SU-DHL-6 (cell line): ENCODE results near the gene SLC23A2.

ENCODE experiments used
- H2AFZ ChIP-seq: fragments of 200-600 bp; sonication (generic); 2 replicates; pipeline ENCODE4 v1.6.1; 2014; ENCODE audit warnings: low read depth, mild to moderate bottlenecking, moderate library complexity, mixed read lengths, antibody characterized with exemption, low read length; ENCODE audit not compliant: severe bottlenecking
- H3F3A ChIP-seq: fragments of 200-600 bp; shearing (Covaris generic); 2 replicates; pipeline ENCODE4 v1.6.0; 2016; ENCODE audit warnings: antibody characterized with exemption, mild to moderate bottlenecking; ENCODE audit not compliant: insufficient read depth
- H3K27ac ChIP-seq: fragments of 200-600 bp; sonication (generic); 2 replicates; pipeline ENCODE4 v1.5.1; 2016; ENCODE audit warnings: low read depth, mild to moderate bottlenecking, low read length, moderate library complexity, mixed read lengths
- H3K27me3 ChIP-seq: fragments of 200-600 bp; sonication (generic), shearing (Covaris generic); 2 replicates; pipeline ENCODE4 v1.6.0; 2014; ENCODE audit warnings: mild to moderate bottlenecking, low read length
- H3K36me3 ChIP-seq: fragments of 200-600 bp; sonication (generic); 2 replicates; pipeline ENCODE4 v1.6.1; 2014; ENCODE audit warnings: mild to moderate bottlenecking, low read length, mixed read lengths
- H3K4me2 ChIP-seq: fragments of 300-600, 200-600 bp; shearing (Covaris generic), sonication (generic); 2 replicates; pipeline ENCODE4 v1.6.0; 2014; ENCODE audit warnings: low read length, low read depth, mild to moderate bottlenecking; ENCODE audit not compliant: poor library complexity, severe bottlenecking
- H3K4me3 ChIP-seq: fragments of 200-600 bp; sonication (generic); 2 replicates; pipeline ENCODE4 v1.5.1; 2014; ENCODE audit warnings: antibody characterized with exemption, low read length, mild to moderate bottlenecking, mixed read lengths; ENCODE audit not compliant: insufficient read depth, poor library complexity, severe bottlenecking
- H3K79me2 ChIP-seq: fragments of 200-600 bp; sonication (generic); 2 replicates; pipeline ENCODE4 v1.6.1; 2014; ENCODE audit warnings: mild to moderate bottlenecking, low read length, moderate library complexity; ENCODE audit not compliant: insufficient read depth
- H3K9ac ChIP-seq: fragments of 200-600 bp; sonication (generic); 2 replicates; pipeline ENCODE4 v1.7.0; 2014; ENCODE audit warnings: mild to moderate bottlenecking, low read length
- H3K9me2 ChIP-seq: fragments of 200-600 bp; sonication (generic); replicated peaks from 2 replicates; pipeline ENCODE4 v1.6.1; 2014; ENCODE audit warnings: low read length; ENCODE audit not compliant: insufficient read depth
- H3K9me3 ChIP-seq: fragments of 200-600 bp; sonication (generic); 2 replicates; pipeline ENCODE4 v1.6.1; 2014; ENCODE audit warnings: low read length, mixed read lengths; ENCODE audit not compliant: insufficient read depth
- H4K20me1 ChIP-seq: fragments of 200-600 bp; sonication (generic); 2 replicates; pipeline ENCODE4 v1.6.1; 2014; ENCODE audit warnings: low read depth, mild to moderate bottlenecking, antibody characterized with exemption, low read length, moderate library complexity, mixed read lengths
- EZH2phosphoT487 ChIP-seq: fragments of 200-600 bp; sonication (generic), shearing (Covaris generic); conservative IDR thresholded peaks from 2 replicates; pipeline ENCODE4 v1.6.1; 2018; ENCODE audit warnings: mild to moderate bottlenecking, antibody characterized with exemption, low read length, moderate library complexity, mixed read lengths
- TF ChIP-seq, protein P1 (sequence below): fragments of 200-600 bp; sonication (generic); IDR thresholded peaks from one replicate; pipeline ENCODE4 v1.5.1; 2017; ENCODE audit warnings: antibody characterized with exemption, mild to moderate bottlenecking, low read length, moderate library complexity; ENCODE audit not compliant: insufficient read depth, poor library complexity, severe bottlenecking

The SLC23A2 gene

DNA sequence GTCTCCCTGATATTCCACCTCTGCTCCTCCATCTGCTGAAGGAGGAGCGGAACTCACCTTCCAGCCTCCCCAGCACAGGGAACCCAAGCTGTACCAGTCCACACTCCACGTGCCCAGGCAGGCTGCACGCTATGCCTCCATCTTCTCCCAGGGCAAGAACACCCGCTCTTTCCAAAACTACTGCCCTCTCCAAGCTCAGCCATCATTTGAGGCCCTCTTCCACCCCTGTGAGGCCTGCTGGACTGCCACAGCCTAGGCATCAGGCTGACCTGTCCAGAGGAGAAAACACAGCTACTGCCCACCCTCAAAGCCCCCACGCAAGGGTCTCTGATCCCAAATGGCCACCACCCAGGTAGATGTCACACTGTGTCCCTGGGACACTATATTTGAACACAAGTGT lies 179.7 kb downstream of the SLC23A2 start:
- Histone ChIP-seq H3F3A (peaks cover 29% of the 10 kb centered on the region), H3K4me3 (peak overlapping the region; percentile 84), H3K9me2 (no peaks in the 10 kb centered on the region), H3K36me3 (peaks cover 7% of the 10 kb centered on the region), H3K9ac (peak overlapping the region; percentile 91), H4K20me1 (no peaks in the 10 kb centered on the region), H3K9me3 (no peaks in the 10 kb centered on the region), H3K4me2 (peak overlapping the region; percentile 98), H2AFZ (no peak overlapping the region), H3K27me3 (no peaks in the 10 kb centered on the region), H3K79me2 (peaks cover 34% of the 10 kb centered on the region), H3K27ac (peak overlapping the region; percentile 92)
- TF ChIP-seq, protein P1, sequence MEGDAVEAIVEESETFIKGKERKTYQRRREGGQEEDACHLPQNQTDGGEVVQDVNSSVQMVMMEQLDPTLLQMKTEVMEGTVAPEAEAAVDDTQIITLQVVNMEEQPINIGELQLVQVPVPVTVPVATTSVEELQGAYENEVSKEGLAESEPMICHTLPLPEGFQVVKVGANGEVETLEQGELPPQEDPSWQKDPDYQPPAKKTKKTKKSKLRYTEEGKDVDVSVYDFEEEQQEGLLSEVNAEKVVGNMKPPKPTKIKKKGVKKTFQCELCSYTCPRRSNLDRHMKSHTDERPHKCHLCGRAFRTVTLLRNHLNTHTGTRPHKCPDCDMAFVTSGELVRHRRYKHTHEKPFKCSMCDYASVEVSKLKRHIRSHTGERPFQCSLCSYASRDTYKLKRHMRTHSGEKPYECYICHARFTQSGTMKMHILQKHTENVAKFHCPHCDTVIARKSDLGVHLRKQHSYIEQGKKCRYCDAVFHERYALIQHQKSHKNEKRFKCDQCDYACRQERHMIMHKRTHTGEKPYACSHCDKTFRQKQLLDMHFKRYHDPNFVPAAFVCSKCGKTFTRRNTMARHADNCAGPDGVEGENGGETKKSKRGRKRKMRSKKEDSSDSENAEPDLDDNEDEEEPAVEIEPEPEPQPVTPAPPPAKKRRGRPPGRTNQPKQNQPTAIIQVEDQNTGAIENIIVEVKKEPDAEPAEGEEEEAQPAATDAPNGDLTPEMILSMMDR = no peak
- TF ChIP-seq EZH2phosphoT487 = no peak

- H3K9me2 ChIP-seq = no peaks in the 10 kb centered on the region
- H4K20me1 ChIP-seq = no peaks in the 10 kb centered on the region
- H3K79me2 ChIP-seq = peaks cover 39% of the 10 kb centered on the region
- H3K36me3 ChIP-seq = peaks cover 7% of the 10 kb centered on the region
- H3K27me3 ChIP-seq = no peaks in the 10 kb centered on the region
- TF ChIP-seq, protein P1 = no peak
- no peak for TF ChIP-seq EZH2phosphoT487
- peak overlapping the region; percentile 98 for H3K4me2 ChIP-seq
- H3K9ac ChIP-seq = peak overlapping the region; percentile 91
- H3F3A ChIP-seq = peaks cover 35% of the 10 kb centered on the region
- no peak overlapping the region for H2AFZ ChIP-seq
- no peaks in the 10 kb centered on the region for H3K9me3 ChIP-seq
- H3K27ac ChIP-seq = peak overlapping the region; percentile 92
- H3K4me3 ChIP-seq = no peak overlapping the region
Measured at GRCh38 chr20:4820806-4821518, 180.3 kb downstream of the SLC23A2 start.

GRCh38 chr20:4819901-4820300 lies 181.4 kb downstream of the SLC23A2 start:
- Histone ChIP-seq H2AFZ (no peak overlapping the region), H3K79me2 (peaks cover 40% of the 10 kb centered on the region), H3K27ac (no peak overlapping the region), H4K20me1 (no peaks in the 10 kb centered on the region), H3K4me3 (no peak overlapping the region), H3K9me3 (no peaks in the 10 kb centered on the region), H3K9ac (no peak overlapping the region), H3K9me2 (no peaks in the 10 kb centered on the region), H3K36me3 (peaks cover 7% of the 10 kb centered on the region), H3K4me2 (no peak overlapping the region), H3K27me3 (no peaks in the 10 kb centered on the region), H3F3A (peaks cover 46% of the 10 kb centered on the region)
- TF ChIP-seq, protein P1 = no peak
- no peak for TF ChIP-seq EZH2phosphoT487
